Activated T-cell treated with anti-CD3 and anti-CD28 coated beads, Interleukin-2, amount 50 U/mL, for 72 hours (primary cell): ENCODE measurements around the gene AMBP. TPM values are rescaled to one million over a fixed set of nuclear protein-coding genes. Genes with fewer than 3 reads are reported as not detected.

Experiments used
- ATAC-seq, 2 donors: fragments of 150-1000 bp; cut with Tn5 transposase; replicated peaks in 1 of 2; 2 replicates each; pipeline ENCODE4 v1.10.0; 2021; ENCODE audit warnings: moderate library complexity in 2 of 2, mild to moderate bottlenecking in 1 of 2
- DNase-seq, 2 donors: peaks; one replicate each; pipeline ENCODE4 v3.0.0; 2021 to 2022; ENCODE audit warnings: mixed read lengths in 1 of 2
- H3K27ac Mint-ChIP-seq: one replicate; pipeline ENCODE4 v1.8.0; 2022; ENCODE audit warnings: mild to moderate bottlenecking, moderate library complexity, mixed read lengths
- H3K27me3 Mint-ChIP-seq: one replicate; pipeline ENCODE4 v1.8.0; 2022; ENCODE audit warnings: low read depth, mixed read lengths
- H3K36me3 Mint-ChIP-seq, 2 donors: one replicate each; pipeline ENCODE4 v1.8.0; 2022; ENCODE audit warnings: mixed read lengths in 2 of 2, mild to moderate bottlenecking in 1 of 2; ENCODE audit not compliant: insufficient read depth in 2 of 2
- H3K4me1 Mint-ChIP-seq: one replicate; pipeline ENCODE4 v1.8.0; 2022; ENCODE audit warnings: low read depth, mixed read lengths
- H3K4me3 Mint-ChIP-seq, 2 donors: one replicate each; pipeline ENCODE4 v1.8.0; 2022; ENCODE audit warnings: mild to moderate bottlenecking in 2 of 2, mixed read lengths in 2 of 2, moderate library complexity in 2 of 2
- H3K9me3 Mint-ChIP-seq, 2 donors: one replicate each; pipeline ENCODE4 v1.8.0; 2022; ENCODE audit warnings: mixed read lengths in 2 of 2
- total RNA-seq, 2 donors: library from RNA; stranded (reverse); gene quantifications; one replicate each; pipeline ENCODE4 v1.2.3, GENCODE V29; 2022

Gene AMBP
- total RNA-seq, 2 donors from 2014 or later, result not detected

DNA sequence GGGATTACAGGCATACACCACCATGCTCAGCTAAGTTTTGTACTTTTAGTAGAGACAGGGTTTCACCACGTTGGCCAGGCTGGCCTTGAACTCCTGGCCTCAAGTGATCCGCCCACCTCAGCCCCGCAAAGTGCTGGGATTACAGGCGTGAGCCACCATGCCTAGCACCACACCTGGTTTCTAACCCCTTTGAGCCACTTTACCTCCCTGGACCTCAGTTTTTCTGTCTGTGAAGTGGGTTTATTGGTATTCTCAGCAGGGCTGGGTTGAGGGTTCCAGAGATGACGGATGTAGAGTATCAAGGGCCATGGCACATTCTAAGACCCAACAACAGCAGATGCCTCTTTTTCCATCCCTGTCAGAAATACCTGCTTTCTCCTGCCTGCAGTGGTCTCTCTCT is 38.6 kb downstream of the AMBP start:
- Mint-ChIP-seq H3K27me3 (no peaks in the 10 kb centered on the region), H3K4me3 (no peak overlapping the region), H3K36me3 (no peaks in the 10 kb centered on the region), H3K9me3 (no peaks in the 10 kb centered on the region), H3K27ac (no peak overlapping the region), H3K4me1 (no peaks in the 10 kb centered on the region)
- DNase-seq (no peak), ATAC-seq (no peak)

DNA sequence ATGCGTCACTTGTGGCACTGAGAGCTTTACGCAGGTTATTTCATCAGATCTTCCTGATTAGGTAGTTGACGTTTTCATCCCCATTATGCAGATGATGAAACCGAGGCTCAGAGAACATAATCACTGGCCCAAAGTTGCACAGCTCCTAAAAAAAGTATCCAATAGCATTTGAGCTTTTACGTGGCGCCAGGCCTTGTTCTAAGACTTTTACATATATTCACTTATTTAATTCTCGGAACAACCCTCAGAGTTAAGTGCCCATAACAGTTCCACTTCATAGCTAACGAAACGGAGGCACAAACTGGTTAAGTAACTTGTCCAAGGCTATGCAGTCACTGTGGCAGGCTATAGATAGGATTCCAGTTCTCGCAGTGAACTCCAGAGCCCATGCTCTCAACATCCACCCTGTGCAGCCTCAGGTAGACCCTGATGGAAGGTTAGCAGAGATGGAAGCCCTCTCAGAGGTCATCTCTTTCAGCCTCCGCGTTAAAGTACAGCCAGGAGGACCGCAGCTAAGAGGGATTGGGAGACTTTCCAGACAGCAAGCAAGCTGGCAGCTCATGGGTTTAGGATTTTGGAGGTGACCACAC is 39.3 kb downstream of the AMBP start:
- Mint-ChIP-seq H3K27me3 (no peaks in the 10 kb centered on the region), H3K9me3 (no peaks in the 10 kb centered on the region), H3K36me3 (no peaks in the 10 kb centered on the region), H3K4me1 (no peaks in the 10 kb centered on the region), H3K27ac (no peak overlapping the region), H3K4me3 (no peak overlapping the region)
- DNase-seq, result no peak
- no peak for ATAC-seq

DNA sequence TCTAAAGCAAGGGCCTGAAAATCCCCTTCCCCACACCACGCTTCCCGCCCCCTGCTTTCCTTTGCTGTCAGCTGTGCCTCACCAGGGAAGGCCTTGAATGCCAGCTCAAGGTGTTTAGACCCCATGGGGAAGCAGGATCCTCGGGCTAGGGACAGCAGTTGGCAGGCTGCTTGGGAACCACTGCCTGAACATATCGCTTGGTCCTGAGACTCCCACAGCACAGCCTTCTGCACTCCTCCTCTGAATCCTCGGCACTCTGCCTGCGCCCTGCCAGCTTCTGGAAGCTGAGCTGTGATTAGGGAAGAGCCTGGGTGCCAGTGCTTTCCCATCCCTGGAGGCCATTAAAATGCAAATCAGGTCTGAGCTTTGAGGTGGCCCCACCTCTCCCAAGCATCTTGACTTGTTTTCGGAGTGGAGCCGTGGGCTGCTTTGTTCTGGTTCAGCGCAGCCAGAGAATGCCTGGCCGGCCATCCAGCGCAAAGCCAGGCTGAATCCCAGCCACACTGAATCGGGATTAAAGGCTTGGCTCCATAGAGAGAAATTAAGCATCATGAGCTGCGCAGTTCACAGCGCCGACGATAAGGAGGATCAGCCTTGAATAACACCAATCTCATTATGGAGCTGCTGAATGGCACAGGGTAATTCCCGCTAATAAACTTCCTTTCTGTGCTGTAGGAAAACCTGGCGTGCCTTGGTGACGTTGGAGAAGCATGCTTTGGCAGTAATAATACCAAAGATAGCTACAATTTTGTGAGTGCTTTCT is 40.0 kb downstream of the AMBP start:
- H3K27ac Mint-ChIP-seq, result no peak overlapping the region
- H3K4me3 Mint-ChIP-seq, result no peak overlapping the region
- no peaks in the 10 kb centered on the region for H3K4me1 Mint-ChIP-seq
- H3K9me3 Mint-ChIP-seq, result no peaks in the 10 kb centered on the region
- no peaks in the 10 kb centered on the region for H3K36me3 Mint-ChIP-seq
- no peaks in the 10 kb centered on the region for H3K27me3 Mint-ChIP-seq
- DNase-seq (no peak), ATAC-seq (no peak)

DNA sequence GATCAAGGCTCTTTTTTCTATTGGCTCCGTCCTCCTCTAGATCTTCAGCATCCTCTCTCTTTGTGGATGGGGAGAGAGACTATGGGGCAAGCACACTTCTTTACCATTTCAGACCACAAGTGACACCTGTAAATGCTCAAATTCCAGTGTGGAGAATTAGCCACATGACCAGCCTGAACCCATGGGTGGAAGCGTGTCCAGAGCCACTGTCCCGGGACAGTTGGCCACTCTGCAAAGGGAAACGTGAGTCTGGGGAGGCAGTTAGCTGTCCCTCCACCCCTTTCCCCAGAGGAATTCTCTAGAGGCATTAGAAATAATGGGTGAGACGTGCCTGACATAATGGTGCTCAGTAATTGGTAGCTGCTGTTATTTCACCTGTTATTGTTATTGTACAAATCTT is 40.9 kb downstream of the AMBP start:
- no peaks in the 10 kb centered on the region for H3K36me3 Mint-ChIP-seq
- DNase-seq (no peak), ATAC-seq (no peak)
- no peaks in the 10 kb centered on the region for H3K4me1 Mint-ChIP-seq
- H3K27ac Mint-ChIP-seq, result no peak overlapping the region
- no peaks in the 10 kb centered on the region for H3K9me3 Mint-ChIP-seq
- H3K4me3 Mint-ChIP-seq, result no peak overlapping the region
- no peaks in the 10 kb centered on the region for H3K27me3 Mint-ChIP-seq

DNA sequence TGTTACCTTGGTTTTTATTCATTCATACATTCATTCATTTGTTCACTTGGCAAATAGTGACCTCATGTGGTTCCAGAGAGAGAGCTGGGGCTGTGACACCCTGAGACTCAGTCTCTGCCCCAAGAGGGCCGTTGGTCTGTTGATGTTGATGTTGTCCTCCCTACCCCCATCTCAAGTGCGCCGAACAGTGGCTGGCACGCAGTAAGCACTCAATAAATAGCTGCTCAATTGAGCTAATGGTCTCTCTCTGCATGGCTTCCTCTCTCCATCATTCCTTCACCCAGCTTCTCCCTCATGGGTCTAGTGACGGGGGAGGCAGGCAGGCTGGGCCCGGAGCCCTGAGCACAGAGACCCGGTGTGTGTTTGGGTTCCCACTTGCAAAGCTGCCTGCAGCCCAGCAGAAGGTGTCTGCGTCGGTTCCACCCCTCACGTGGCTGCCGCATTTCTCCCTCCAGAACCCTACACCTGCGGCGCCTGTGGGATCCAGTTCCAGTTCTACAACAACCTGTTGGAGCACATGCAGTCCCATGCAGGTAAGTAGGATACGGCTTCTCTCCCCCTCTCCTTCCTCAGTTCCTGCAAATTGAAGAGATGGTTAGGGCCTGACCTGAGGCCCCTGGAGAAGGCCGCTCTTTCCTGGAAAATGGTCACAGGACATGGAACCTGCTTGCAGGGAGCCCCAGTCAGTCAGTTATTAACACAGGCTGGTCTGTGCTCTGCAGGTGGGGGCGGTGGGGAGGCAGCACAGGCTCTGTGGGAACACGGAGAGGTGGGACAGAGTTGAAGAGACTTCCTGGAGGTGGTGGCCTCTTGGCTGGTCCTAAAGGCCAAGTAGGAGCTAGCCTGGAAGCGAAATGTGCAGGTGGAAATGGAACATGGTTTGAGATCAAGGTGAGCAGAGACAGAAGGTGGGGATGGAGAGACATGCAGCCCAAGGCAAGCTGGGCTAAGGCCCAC is 42.0 kb downstream of the AMBP start:
- no peaks in the 10 kb centered on the region for H3K36me3 Mint-ChIP-seq
- ATAC-seq (no peak), DNase-seq (no peak)
- no peaks in the 10 kb centered on the region for H3K27me3 Mint-ChIP-seq
- H3K27ac Mint-ChIP-seq, result no peak overlapping the region
- H3K9me3 Mint-ChIP-seq, result no peaks in the 10 kb centered on the region
- no peaks in the 10 kb centered on the region for H3K4me1 Mint-ChIP-seq
- no peak overlapping the region for H3K4me3 Mint-ChIP-seq

DNA sequence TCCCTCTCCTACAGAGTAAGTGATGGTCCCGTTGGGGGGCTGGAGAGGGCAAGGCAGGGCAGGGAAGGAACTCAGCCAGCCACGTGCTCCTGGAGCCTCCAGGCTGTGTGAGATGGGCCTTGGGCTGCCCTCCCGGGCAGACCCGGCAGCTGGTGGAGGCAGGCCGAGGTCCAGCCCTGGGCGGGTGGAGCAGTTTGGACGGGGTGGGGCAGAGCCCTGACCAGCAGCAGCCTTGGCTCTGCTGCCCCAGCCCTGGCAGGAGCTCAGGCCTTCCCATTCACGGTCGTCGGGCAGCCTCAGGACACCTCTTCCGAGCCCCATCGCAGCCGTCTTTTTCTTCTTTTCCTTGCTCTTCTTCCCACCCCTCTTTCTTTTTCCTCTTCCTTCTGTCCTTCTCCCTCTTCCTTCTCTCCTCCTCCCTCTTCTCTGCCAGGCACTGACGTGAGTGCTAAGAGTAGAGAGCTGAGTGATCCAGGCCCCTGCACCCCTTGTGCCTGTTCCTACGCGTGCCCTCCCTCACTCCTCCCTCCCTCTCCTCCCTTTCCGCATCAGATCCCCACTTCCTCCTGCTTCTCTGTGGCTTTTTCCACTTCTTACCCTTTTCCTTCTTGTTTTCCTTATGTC is 42.8 kb downstream of the AMBP start:
- Mint-ChIP-seq H3K4me1 (no peaks in the 10 kb centered on the region), H3K27me3 (no peaks in the 10 kb centered on the region), H3K4me3 (no peak overlapping the region), H3K36me3 (no peaks in the 10 kb centered on the region), H3K27ac (no peak overlapping the region), H3K9me3 (no peaks in the 10 kb centered on the region)
- DNase-seq, result no peak
- no peak for ATAC-seq

DNA sequence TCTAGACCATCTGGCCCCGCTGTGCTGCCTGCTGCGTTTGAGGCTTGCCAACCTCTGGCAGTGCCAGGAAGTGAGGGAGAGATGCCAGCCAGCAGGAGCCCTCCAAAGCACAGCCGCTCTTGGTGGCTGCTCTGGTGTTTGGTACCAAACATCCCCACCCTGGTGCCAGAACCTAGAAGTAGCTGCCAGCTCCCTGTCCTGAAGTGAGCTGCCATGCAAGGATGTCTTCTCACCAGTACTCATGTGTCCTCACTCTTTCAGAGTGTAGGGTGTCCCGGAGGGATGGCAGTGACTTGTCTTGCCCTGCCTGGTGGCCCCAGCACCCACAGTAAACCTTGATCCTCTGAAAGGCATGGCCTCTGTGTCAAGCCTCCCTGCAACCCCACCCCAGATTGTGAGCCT is 43.4 kb downstream of the AMBP start:
- Mint-ChIP-seq H3K27me3 (no peaks in the 10 kb centered on the region), H3K4me1 (no peaks in the 10 kb centered on the region), H3K4me3 (no peak overlapping the region), H3K9me3 (no peaks in the 10 kb centered on the region), H3K27ac (no peak overlapping the region), H3K36me3 (no peaks in the 10 kb centered on the region)
- ATAC-seq (no peak), DNase-seq (no peak)

DNA sequence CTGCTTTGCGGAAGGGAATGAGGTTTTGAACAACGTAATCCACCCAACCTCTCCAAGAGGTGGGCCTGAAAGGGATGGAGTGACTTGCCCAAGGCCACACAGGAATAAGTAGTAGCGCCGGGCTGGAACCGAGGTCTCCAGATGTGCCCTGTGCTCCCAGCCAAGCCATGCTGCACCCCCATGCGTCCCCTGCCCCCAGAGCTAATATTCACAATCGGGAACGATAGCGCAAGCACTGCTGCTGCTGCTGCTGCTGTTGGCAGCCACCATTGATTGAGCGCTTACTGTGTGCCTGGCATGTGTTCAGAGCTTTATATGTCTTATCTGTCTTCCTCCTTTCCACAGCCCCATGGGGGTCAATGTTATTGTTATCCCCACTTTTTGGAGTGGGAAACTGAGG is 43.9 kb downstream of the AMBP start:
- Mint-ChIP-seq H3K36me3 (no peaks in the 10 kb centered on the region), H3K27ac (no peak overlapping the region), H3K4me1 (no peaks in the 10 kb centered on the region), H3K9me3 (no peaks in the 10 kb centered on the region), H3K4me3 (no peak overlapping the region), H3K27me3 (no peaks in the 10 kb centered on the region)
- DNase-seq (no peak), ATAC-seq (no peak)

DNA sequence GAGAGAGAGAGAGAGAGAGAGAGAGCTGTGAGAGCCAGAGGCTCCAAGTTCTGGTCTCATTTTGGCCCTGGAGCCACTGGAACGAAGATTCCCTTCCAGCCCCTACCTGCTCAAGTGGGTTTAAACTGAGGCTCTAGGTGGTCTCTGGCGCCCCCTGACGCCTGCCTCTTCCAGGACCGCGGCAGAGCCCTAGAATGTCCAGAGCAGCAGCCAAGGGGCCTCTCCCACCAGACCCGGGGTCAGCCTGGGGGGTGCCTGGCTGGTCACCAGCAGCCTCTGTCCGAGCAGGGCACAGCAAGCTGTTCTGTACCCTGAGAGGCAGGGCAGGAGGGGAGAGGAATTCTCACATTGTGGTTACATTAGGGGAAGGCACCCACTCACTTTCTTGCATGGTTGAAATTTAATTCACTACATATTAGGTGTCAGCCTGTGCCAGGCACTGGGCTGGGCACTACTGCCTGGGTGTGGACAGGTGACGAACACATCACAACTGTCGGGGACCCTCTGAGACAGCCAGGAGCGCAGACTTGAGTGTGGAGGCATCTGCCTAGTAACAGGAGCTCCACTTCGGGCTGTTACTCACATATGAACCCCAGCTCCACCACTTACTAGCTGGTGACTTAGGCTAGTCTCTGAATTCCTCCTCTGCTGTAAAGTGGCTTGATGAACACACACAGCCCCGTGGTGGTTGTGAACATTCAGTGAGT is 44.5 kb downstream of the AMBP start:
- Mint-ChIP-seq H3K36me3 (no peaks in the 10 kb centered on the region), H3K27me3 (no peaks in the 10 kb centered on the region), H3K4me3 (no peak overlapping the region), H3K4me1 (no peaks in the 10 kb centered on the region), H3K9me3 (no peaks in the 10 kb centered on the region), H3K27ac (no peak overlapping the region)
- ATAC-seq (no peak), DNase-seq (peak in 1 of 2 donors; percentile 7)

DNA sequence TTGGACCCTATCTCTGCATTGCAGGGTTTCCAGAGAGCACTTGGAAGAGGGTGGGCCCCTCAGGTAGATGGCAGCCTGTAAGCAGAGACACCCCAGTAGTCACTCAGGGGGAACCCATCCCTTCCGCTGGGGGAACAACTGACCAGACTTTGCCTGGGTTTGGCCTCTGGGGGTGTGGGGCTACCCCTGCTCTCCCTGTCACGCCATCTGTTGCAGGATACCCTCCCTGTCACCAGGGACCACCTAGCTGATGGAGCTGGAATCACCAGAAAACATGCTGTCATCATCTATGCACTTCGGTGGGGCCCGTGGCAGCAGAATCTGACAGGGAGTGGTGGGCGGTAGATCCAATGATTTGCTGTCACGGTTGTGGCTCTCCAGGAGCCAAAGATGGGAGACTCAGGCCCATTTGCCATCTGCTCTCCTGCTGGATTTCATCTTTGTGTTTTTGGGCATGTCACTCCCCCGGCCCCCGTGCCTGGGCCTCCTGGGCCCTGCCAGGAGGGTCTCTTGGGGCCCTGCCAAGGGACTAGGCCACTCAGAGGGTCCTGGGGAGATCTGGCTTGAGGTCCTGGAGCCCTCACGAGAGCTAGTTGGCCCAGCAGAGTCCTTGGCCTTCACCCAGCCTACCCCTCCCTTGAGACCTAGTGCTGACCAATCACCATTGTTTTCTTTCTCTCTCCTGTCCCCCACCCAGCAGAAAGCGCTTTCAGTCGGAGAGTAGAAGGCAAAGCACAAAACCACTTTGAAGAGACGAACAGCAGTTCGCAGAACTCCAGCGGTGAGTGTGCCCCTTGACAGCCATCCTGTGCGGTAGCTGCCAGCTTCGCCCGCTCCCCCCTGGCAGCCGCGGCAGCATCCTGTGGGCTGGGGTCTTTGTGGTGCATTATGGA is 45.9 kb downstream of the AMBP start:
- Mint-ChIP-seq H3K27ac (no peak overlapping the region), H3K36me3 (no peaks in the 10 kb centered on the region), H3K4me3 (no peak overlapping the region), H3K9me3 (no peaks in the 10 kb centered on the region), H3K4me1 (no peaks in the 10 kb centered on the region), H3K27me3 (no peaks in the 10 kb centered on the region)
- DNase-seq (no peak), ATAC-seq (no peak)

DNA sequence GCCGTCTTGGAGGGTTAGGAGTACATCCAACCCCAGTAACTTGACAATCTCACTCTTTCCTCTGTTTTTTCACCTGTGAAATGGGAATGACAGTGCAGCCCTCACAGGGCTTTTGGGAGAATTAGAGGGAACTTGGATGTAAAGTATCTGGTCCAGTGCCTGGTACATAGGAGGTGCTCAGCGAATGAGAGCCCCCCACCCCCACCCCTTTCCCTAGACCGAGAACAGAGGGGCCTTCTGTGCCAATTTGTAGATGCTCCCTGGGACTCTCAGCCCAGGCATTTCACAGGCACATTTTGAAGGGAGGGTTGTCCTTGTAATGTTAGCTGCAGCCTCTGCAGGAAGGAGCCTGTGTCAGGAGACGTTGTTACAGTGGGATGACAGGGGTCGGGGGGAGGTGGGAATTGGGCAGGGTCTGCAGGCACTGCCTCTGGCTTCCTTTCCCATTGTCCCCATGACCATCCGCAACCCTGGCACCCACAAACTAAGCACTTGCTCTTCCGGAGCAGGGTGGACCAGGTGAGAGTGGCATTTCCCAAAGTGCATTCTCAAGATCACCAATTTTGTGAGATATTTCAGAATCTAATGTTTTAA is 47.0 kb downstream of the AMBP start:
- Mint-ChIP-seq H3K4me3 (no peak overlapping the region), H3K9me3 (no peaks in the 10 kb centered on the region), H3K27ac (no peak overlapping the region), H3K27me3 (no peaks in the 10 kb centered on the region), H3K36me3 (no peaks in the 10 kb centered on the region), H3K4me1 (no peaks in the 10 kb centered on the region)
- no peak for DNase-seq
- no peak for ATAC-seq
